ENCODE measurements around the gene RPRD1B. TPM values are rescaled to one million over a fixed set of nuclear protein-coding genes. Genes with fewer than 3 reads are reported as not detected.

RPRD1B gene, protein sequence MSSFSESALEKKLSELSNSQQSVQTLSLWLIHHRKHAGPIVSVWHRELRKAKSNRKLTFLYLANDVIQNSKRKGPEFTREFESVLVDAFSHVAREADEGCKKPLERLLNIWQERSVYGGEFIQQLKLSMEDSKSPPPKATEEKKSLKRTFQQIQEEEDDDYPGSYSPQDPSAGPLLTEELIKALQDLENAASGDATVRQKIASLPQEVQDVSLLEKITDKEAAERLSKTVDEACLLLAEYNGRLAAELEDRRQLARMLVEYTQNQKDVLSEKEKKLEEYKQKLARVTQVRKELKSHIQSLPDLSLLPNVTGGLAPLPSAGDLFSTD
- total RNA-seq (2014; rRNA removed; shearing (Covaris generic)), result 23.3 and 30.3 TPM in 2 replicates
- 25.7 and 31.1 TPM in 2 replicates for polyA plus RNA-seq (2014; cell fraction: nucleus; rRNA removed)

DNA sequence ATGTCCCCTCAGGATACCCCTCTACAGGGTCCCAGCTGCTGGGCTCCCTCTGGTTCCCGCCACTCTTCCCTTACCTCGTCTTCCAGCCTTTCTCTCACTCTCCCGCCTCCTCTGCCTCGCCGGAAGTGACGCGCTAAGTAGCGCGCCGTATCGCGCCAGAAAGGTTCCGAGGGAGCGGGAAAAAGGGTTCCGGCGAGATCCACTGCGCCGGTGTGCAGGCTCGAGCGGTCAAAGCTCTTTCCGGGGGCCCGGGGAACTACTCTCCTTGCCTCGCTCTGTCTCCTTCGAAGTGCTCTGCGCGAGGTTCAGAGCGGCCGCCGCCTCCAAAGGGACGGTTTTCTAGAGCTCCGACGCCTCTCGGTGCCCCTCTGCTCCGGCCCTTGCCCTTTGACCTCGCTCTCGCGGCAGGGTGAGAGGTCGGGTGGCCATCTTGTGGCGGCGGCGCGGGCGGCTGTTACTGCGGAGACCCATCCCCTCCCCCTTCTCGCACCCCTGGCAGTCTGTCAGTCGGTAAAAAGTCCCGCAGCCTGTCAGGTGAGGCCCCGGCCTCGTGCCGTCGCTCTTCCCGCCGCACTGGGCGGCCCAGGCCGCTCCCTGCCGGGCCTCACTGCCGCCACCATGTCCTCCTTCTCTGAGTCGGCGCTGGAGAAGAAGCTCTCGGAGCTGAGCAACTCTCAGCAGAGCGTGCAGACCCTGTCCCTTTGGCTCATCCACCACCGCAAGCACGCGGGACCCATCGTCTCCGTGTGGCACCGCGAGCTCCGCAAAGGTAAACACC lies at the start of gene RPRD1B, which contains the start of gene TTI1:
RPRD1B (plus strand) TSS at position 417 of the 778 bp plus-strand sequence; CDS start at position 619, 202 bp downstream.
TTI1 (minus strand) TSS at position 127 of the 778 bp plus-strand sequence. CDS start 19,640 bp downstream, outside the sequence.
- peak; percentile 85 for DNase-seq (ENCODE audit: extremely low read depth, low read depth)

DNA sequence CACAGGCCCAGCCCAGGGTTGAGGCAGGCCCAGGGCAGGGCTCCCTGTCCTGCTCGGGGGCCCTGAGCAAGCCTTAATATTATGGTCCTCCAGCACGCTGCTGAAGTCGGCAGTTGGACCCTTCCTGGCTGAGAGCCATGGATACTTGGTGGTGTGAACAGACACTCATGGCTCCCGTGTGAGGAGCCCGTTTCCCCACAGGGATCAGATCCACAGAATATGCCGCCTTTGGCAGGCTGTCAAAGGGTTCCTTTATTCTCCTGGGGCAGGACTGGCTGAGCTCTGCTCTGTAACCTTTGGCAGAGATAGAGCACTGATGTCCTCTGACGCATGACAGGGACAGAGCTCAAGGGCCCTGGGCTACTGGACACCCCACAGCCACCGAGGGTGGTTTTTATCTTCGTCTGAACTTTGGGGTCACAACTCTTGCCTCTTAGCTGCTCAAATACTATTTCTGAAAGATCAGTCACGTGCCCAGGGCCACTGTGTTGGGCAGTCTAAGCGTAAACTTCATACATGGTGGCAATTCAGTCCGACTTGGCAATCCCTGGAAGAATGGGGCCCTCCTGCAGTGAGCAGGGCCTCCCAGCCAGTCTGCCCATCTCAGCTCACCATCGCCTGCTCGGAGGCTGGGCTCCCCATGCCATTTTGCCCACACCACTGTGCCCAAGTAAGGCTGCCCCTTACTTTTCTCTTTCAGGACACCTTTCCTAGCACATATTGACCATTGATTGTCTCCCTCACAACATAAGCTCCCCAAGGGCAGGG lies 49.3 kb upstream of the RPRD1B start:
- DNase-seq (ENCODE audit: extremely low read depth, low read depth), result no peak

DNA sequence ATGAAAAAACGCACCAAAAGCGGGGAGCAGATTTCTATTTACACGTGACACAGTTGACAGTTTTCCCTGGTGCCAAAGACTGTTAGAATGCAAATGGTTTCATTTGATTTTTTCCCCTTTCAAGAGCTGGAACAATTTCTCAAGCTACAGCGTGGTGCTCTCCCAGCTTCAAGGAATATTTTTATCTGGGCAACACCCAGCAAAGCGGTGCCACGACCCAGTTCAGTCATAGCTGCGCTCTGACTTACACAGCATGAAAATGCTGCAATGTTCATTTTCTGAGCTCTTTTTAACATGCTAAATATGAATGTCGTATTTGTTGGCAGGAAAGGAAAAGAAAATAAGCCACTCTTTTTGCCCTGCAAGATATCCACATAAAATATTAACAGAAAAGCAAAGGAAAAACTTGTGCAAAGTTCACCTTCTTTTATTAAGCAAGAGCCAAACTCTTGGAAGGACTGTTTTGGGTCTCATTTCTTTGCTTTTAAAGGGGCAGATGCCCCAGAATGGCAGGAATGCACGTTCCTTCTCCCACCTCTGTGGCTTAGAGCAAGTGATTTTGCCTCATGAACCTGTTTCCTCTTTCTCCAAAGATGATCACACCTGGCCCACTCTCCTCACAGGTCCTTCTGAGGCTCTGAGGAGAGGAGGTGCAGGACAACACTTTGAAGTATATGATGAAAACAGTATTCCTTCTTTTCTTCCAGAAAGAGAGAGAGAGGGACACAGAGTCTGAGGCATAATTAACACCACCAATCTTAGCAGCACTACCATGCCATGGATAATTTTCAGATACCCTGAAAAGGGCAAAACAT lies 47.3 kb upstream of the RPRD1B start:
- no peak for DNase-seq (ENCODE audit: extremely low read depth, low read depth)

DNA sequence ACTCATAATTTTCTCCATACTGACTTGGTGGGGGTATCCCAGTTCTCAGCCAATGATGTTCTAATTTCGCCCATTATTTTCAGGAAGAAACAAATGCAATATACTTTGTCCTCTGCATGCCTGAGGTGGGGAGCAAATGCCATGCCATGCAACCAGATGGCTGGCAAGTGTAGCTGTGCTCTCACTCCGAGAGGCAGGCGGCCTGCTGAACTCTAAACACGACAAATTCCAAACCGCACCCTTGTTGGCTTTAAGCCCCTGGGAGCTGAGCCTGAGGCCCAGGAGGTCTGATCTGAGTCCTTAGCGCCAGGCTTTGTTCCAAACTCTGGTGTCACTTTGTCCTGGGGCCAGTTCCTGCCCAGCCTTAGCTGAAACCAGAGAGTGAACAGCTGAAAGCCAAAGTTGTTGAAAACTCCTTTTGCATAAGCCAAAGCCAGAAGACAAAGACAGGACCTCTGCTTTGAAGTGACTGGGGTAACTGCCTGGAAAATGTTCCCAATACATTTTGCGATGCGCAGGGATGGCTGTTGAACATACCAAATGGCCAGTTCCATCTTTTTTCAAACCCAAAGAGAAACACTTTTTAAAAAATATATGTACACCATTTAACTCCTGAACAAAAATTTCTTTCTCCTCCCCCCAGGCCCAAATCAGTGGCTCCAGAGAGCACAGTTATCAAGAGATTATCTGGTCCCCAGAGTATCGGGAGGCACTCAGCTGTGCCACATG lies 46.5 kb upstream of the RPRD1B start:
- DNase-seq (ENCODE audit: extremely low read depth, low read depth), result no peak

DNA sequence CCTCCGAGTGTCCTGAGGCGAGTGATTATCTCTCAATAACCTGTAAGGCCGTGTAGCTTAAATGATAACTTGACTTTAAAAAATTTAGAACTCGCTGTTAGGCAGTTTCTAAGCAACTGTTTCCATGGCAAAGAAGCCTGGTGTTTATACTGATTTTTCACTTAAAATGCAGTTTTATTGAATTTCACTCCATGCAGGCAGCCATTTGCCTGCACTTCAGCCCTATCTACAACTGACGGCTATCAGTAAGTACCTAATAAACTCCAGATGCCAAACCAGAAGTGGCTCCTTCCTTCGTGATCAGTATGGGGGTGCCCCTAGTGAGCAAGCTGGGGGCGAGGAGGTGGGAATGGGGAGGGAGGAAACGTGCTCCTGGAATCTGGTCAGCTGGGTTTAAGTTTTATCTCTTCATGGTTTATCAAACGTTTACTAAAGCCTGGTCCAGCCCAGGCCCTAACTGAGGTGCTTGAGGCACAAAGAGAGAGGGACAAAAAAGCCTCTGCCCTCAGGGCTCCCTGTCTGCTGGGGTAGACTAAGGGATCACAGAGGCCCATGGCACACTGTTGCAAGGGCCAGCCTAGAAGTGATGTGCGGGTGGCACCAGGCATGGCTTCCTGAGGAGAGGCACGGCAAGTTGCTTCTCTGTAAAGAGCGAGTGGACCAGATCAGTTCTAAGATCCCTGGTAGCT lies 45.8 kb upstream of the RPRD1B start:
- no peak for DNase-seq (ENCODE audit: extremely low read depth, low read depth)

DNA sequence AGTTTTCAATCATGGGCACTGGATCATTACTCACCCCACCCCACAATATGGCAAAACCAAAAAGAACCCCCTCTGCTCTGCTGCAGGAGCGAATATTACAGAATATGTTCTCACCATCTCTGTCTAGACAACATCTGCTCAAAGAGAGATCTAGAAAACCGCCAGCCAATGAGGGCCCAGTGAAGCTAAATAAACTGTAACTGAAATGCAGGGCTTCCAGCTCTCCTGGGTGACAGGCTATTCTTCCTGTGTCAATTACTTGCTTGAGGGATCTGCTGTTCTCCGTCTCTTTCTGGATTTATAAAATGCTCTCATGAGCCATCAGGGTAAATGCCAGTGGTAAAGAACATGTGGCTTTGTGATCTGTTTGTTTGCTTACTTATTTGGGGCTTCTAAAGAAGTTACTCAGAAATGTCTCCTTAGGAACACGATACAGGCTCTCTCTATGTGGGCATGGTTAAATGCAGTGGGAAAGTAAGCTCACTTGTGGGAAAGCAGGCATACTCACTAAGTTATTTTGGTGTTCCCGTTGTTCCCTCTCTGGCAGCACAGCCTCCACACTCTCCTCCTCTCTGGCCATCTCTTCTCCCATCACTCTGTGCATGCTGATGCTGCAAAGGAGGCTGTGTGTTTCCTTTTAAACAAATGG lies 45.1 kb upstream of the RPRD1B start:
- DNase-seq (ENCODE audit: extremely low read depth, low read depth), result no peak

DNA sequence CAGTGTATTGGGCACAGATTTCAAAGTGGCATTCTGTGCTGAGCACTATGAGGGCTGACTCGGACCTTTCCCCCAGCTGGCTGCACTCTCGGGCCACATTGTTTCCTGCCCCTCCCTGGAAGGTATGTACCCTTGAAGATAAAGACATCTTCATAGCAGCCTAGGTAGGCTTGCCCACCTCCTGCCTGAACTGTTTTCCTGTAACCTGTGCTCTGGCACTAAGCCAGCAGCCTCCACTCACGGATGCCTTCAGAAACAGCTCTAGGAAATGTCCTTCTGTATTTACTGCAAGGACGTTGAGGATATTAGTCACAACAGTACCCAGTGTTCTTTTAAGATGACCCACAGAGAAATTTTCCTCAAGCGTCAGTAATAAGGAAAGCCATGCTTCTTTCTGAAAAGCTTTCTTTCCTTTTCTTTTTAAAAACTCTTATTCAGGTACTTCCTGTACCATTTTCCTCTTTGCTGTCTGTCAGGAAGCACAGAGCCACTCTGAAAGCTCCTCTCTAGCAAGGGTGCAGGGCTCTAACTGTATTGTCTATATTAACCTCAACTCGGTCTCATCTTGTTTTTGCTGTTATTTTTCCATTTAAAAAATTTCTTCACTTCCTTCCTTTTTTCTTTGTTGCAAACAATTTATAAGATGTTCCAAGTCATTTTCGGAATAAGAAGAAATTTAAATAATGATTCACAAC lies 43.8 kb upstream of the RPRD1B start:
- DNase-seq (ENCODE audit: extremely low read depth, low read depth), result no peak

DNA sequence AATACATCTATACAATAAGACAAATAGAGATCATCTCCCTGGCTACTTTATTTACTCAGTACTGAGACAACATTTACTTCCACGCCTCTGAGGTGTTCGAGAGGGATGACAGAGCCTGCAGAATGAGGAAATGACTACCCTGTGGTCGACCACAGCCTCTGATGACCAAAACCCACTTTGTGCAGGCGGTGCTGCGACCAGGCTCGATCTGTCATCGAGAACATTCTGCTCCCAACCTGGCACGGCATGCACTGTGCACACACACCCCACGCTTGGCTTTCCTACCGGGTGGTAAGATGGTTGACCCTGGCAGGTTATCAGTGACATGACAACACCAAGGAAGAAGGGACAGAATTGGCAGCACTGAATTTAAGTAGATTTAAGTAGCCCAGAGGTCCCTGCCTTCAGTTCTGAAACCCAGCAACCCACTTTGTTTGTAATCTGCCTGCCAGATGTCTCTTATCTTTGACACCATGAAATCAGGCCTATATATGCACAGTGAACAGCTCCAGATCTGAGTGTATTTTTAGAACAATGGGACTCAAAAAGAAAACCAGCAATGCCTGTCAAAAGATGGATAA lies 42.9 kb upstream of the RPRD1B start:
- no peak for DNase-seq (ENCODE audit: extremely low read depth, low read depth)

DNA sequence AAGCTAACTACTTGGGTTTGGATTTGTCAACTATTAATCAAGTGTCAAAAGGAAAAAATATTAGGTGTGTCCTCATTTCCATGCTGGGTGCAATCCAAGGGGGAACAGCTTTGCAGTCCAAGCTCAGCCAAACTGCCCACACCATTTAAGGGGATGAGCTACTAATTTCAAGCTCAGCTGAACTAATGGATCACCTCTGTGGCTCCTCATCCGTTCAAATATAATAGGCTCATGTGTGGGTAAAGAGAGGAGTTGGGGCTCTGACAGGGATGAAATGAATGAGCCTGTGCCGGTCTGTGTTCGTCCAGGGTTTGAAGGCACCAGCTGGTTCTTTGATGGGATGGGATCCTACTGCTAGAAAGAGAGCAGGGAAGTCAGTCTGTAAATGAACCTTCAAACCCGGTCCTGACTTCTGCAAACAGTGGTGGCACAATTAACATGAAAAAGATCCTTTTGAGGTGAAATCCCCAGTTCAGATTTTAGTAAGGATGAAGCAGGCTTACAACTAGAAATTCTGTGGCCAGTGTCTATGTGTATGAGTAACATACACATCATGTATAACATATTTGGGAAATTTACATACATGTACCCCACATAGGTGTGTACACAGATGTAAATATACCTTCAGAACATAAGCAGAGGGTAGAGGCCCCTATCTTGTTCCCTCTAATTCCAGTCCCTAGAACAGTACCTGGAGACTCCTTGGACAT lies 42.2 kb upstream of the RPRD1B start:
- DNase-seq (ENCODE audit: extremely low read depth, low read depth), result no peak

DNA sequence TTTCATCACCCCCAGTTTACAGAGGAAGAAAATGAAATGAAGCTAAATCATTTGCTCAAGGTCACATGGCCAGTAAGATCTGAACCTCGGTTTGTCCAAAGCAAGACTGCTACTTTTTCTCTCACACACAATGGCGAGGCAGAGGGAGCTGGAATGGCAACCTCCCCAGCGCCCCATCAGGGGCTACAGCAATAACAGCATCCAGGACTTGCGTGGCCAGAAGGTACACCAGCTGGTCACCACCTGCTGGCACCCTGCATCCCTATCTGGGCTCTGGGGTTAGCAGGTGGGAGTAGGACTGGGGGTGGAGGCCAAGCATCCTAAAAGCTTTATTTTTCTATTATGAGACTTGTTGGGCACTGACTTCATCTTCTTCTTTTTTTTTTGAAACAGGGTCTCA lies 41.6 kb upstream of the RPRD1B start:
- DNase-seq (ENCODE audit: extremely low read depth, low read depth), result no peak

DNA sequence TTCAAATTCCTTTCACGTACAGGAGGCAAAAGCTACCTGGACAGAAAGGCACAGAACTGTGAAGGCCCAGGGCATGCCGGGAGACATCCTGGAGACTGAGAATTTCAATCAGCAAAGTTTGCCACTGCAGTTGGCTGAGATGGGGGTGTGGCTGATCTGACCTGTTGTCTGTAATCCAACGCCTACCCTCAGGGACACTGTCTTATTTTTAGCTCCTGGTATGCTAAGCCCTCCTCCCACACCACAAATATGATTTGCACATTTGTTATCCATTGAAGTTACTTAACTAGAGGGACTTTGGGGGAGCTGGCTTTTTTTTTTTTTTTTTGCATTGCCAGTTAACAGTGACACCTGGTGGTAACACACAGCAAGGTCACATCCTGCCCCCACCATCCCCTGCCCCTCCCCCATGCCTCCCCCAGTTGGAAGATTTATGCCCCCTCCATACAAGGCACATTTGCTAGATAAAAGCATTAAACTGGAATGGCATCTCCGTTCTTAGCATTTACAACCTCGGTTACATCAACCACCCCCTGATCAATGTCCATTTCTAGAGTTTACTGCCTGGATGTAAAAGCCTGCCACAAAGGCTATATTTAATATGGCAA lies 40.6 kb upstream of the RPRD1B start:
- DNase-seq (ENCODE audit: extremely low read depth, low read depth), result peak; percentile 18

DNA sequence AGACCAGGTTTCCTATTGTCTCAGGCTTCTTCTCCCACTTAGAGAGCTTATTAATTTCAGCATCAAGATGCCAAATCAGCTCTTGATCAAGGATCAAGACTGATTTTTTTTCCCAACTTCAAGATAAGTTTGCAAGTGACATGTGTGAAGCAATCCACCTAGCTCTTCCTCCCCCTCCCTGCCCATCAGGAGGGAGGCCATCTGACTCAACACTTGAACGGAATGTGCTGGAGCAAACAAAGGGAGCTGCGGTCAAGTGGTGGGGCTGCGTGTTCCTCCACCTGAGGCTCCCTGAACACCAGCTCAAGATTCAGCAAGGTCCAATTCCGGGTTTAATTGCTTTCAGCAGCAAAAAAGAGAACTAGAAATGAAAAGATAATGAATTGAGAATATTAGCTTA lies 39.0 kb upstream of the RPRD1B start:
- DNase-seq (ENCODE audit: extremely low read depth, low read depth), result no peak

DNA sequence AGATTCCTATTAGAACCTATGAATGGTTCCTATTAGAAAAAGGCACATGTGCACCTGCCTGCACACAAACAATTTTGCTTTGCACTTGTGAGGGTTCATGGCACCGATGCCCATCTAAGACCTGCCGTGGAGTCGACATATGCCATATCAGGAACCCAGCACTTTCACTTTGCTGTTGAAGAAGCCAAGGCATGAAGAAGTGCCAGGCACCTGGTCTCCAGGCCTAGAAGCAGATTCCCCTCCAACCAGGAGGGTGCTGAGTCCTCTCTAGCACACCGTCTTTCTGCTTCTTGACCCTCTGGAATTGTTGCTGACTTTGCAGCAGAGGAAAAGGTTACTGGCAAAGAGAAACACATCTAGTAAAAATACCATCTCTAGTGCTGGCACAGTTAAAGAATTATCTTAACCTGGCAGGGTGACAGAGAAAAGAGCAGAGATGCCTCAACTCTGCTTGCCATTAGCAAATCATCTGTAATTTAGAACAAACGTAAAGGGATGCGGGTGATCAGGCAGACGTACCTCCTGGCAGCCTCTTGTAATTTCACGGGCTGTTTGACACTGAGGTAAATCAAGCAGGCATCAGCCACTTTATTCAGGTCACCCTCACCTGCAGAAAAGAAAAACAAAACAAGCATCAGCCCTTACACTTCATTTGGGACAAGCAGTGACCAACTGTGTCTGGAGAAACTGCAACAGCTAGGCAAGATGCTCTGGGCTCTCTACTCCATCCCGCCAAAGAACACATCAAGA lies 37.5 kb upstream of the RPRD1B start:
- no peak for DNase-seq (ENCODE audit: extremely low read depth, low read depth)

DNA sequence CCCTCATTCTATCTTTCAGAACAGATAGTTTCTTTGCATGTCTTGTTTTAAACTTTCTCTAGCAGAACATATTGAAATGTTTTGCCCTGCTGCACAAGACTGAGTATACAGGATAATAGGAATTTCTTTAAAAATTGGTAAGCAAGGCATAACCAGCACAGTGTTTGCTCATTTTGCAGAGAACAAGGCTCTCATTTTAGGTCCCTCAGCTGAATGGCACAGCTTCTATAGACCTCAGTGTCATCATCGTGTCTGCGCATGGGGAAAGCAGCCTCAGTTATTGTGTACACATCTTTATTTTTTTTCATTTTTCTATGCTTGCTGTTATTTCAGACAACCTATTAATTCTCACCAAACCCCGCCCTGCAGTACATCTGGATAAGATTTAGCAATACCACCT lies 36.0 kb upstream of the RPRD1B start:
- no peak for DNase-seq (ENCODE audit: extremely low read depth, low read depth)

DNA sequence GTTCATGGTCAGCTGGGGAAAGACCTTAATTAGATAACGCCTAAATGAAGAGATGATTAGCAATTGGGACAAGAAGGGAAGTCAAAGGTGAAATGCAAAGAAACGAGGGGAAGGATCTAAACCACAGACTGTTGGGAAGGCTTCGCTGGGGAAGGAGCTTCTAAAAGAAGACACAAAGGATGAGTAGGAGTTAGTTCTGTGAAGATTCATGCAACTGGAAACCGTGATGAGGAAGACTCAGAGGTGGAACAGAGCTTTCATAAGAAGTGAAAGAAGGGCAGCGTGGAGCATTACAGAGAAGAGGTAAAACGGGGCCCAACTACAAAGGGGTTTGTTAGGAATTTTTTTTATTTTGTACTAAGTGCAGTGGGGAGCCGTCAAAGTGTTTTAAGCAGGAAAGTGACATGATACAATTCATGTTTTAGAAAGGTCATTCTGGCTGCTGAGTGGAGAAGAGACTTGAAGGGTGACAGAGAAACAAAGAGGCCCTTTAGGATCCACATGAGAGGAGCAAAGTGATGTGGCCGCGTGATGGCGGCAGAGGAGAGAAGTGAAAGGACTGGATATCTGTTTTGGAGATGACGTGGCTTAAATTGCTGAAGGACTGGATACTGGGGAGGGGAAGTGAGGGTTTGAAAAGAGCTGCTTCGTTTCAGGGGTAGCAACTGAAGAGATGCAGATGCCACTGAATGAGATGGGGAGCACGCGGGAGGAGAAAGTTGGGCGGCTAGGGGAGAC lies 33.9 kb upstream of the RPRD1B start:
- no peak for DNase-seq (ENCODE audit: extremely low read depth, low read depth)
